HG03066 (cell line): ENCODE data around the gene ECT2L.
"Not testable (repeated sequence)": the region's sequence is repeated elsewhere in the genome, so short reads cannot be mapped to it uniquely, and the experiment has no call there.

Source experiments
- ATAC-seq: cut with Tn5 transposase; IDR thresholded peaks from one replicate; pipeline ENCODE4 v1.9.1; 2021; ENCODE audit warnings: low read depth; ENCODE audit not compliant: unreplicated experiment

The ECT2L gene

GRCh38 chr6:138925806-138926205 is 129.9 kb downstream of the ECT2L start:
- ATAC-seq, result no peak

GRCh38 chr6:138926579-138926978 is 130.7 kb downstream of the ECT2L start:
- ATAC-seq, result no peak

- no peak for ATAC-seq
These were observed 135.8 kb downstream of the ECT2L start for GRCh38 chr6:138931660-138932059.

- ATAC-seq, result not testable (repeated sequence)
These were observed 141.0 kb downstream of the ECT2L start for GRCh38 chr6:138936873-138937272.

- no peak for ATAC-seq
These were observed 147.3 kb downstream of the ECT2L start for GRCh38 chr6:138943089-138943625.

- no peak for ATAC-seq
These were observed 148.5 kb downstream of the ECT2L start for GRCh38 chr6:138944412-138944811.

GRCh38 chr6:138945354-138945753 is 149.5 kb downstream of the ECT2L start:
- ATAC-seq, result no peak

GRCh38 chr6:138948004-138948403 is 152.1 kb downstream of the ECT2L start:
- ATAC-seq, result no peak

- no peak for ATAC-seq
These were observed 152.8 kb downstream of the ECT2L start for GRCh38 chr6:138948546-138949179.

GRCh38 chr6:138953451-138953850 is 157.6 kb downstream of the ECT2L start:
- ATAC-seq, result no peak
